MM.1S (cell line): ENCODE results near the gene EPHB1.

Experiments
- CTCF ChIP-seq: fragments of 300-600 bp; sonication (generic); IDR thresholded peaks from 2 replicates; pipeline ENCODE4 v1.5.1; 2016; ENCODE audit warnings: antibody characterized with exemption, low read length, mixed read lengths
- EZH2 ChIP-seq: fragments of 300-600 bp; sonication (generic); optimal IDR thresholded peaks from 2 replicates; pipeline ENCODE3; 2017; ENCODE audit warnings: low read depth, mild to moderate bottlenecking, antibody characterized with exemption, low read length, mixed read lengths
- EZH2phosphoT487 ChIP-seq: fragments of 300-600 bp; sonication (generic); IDR thresholded peaks from 2 replicates; pipeline ENCODE4 v1.6.1; 2018; ENCODE audit warnings: antibody characterized with exemption, low read length

GRCh38 chr3:135238871-135239614 lies 444.0 kb downstream of the EPHB1 start:
- no peak for TF ChIP-seq CTCF
- TF ChIP-seq EZH2phosphoT487 = no peak
- TF ChIP-seq EZH2 = no peak
